Measurements from ENCODE around the gene MRPL21.

Gene MRPL21

GRCh38 chr11:68925611-68926010, 22.0 kb upstream of the MRPL21 start:
- no peak for TF ChIP-seq CTCF (IDR thresholded peaks at IDR 0.05; ENCODE audit: low read depth, low read length)
- H3K4me3 ChIP-seq (ENCODE audit: low read depth, low read length): no peak overlapping the region

GRCh38 chr11:68924073-68924925, 20.7 kb upstream of the MRPL21 start:
- H3K4me3 ChIP-seq (ENCODE audit: low read depth, low read length): no peak overlapping the region
- no peak for TF ChIP-seq CTCF (IDR thresholded peaks at IDR 0.05; ENCODE audit: low read depth, low read length)

GRCh38 chr11:68923614-68924013, 20.0 kb upstream of the MRPL21 start:
- no peak overlapping the region for H3K4me3 ChIP-seq (ENCODE audit: low read depth, low read length)
- TF ChIP-seq CTCF (IDR thresholded peaks at IDR 0.05; ENCODE audit: low read depth, low read length): no peak

- H3K4me3 ChIP-seq (ENCODE audit: low read depth, low read length): no peak overlapping the region
- TF ChIP-seq CTCF (IDR thresholded peaks at IDR 0.05; ENCODE audit: low read depth, low read length): no peak
Measured at GRCh38 chr11:68916439-68916838, 12.8 kb upstream of the MRPL21 start.

GRCh38 chr11:68914761-68915160, 11.1 kb upstream of the MRPL21 start:
- no peak for TF ChIP-seq CTCF (IDR thresholded peaks at IDR 0.05; ENCODE audit: low read depth, low read length)
- H3K4me3 ChIP-seq (ENCODE audit: low read depth, low read length): no peak overlapping the region

- TF ChIP-seq CTCF (IDR thresholded peaks at IDR 0.05; ENCODE audit: low read depth, low read length): no peak
- no peak overlapping the region for H3K4me3 ChIP-seq (ENCODE audit: low read depth, low read length)
Measured at GRCh38 chr11:68913188-68913587, 9.6 kb upstream of the MRPL21 start.

- no peak for TF ChIP-seq CTCF (IDR thresholded peaks at IDR 0.05; ENCODE audit: low read depth, low read length)
- no peak overlapping the region for H3K4me3 ChIP-seq (ENCODE audit: low read depth, low read length)
Measured at GRCh38 chr11:68912254-68912653, 8.6 kb upstream of the MRPL21 start.

All from WI38 (cell line).